Activated CD4-positive, alpha-beta T cell treated with anti-CD3 and anti-CD28 coated beads, Interleukin-2, amount 10 ng/mL, durations not matched to agents 24 days and 14 days (primary cell): ENCODE data around the gene SUPV3L1. TPM values are rescaled to one million over a fixed set of nuclear protein-coding genes. Genes with fewer than 3 reads are reported as not detected.

ENCODE experiments used
- DNase-seq: peaks from one replicate; pipeline ENCODE4 v3.0.0; 2022
- H3K27ac Mint-ChIP-seq: one replicate; pipeline ENCODE4 v1.8.0; 2022; ENCODE audit warnings: mild to moderate bottlenecking, mixed read lengths
- H3K27me3 Mint-ChIP-seq: one replicate; pipeline ENCODE4 v1.8.0; 2022; ENCODE audit warnings: mixed read lengths
- H3K36me3 Mint-ChIP-seq: one replicate; pipeline ENCODE4 v1.8.0; 2022; ENCODE audit warnings: low read depth, mild to moderate bottlenecking, mixed read lengths
- H3K4me1 Mint-ChIP-seq: one replicate; pipeline ENCODE4 v1.8.0; 2021; ENCODE audit warnings: mixed read lengths
- H3K4me3 Mint-ChIP-seq: one replicate; pipeline ENCODE4 v1.8.0; 2022; ENCODE audit warnings: mild to moderate bottlenecking, moderate library complexity, mixed read lengths
- H3K9me3 Mint-ChIP-seq: one replicate; pipeline ENCODE4 v1.8.0; 2021; ENCODE audit warnings: mixed read lengths
- intact Hi-C: fragments of 100-400 bp; cut with micrococcal nuclease; formaldehyde crosslinking; loops from one replicate; pipeline ENCODE4 v1.15.1; 2023
- total RNA-seq: library from RNA; stranded (reverse); gene quantifications from 2 replicates; pipeline ENCODE4 v1.2.3, GENCODE V29; 2022

SUPV3L1 gene
- total RNA-seq, 1 donor from 2014 or later, result 58.3 TPM

- H3K4me1 Mint-ChIP-seq, result peaks cover 56% of the 10 kb centered on the region
- no peaks in the 10 kb centered on the region for H3K9me3 Mint-ChIP-seq
- H3K36me3 Mint-ChIP-seq, result peaks cover 16% of the 10 kb centered on the region
- intact Hi-C loops, result loop anchor here (1.0 to 2.0 kb wide), 2 partner anchors 9 to 33 kb away; partner anchors contain the start of gene SUPV3L1
- H3K27me3 Mint-ChIP-seq, result no peaks in the 10 kb centered on the region
- peak overlapping the region; percentile 17 for H3K27ac Mint-ChIP-seq
- H3K4me3 Mint-ChIP-seq, result no peak overlapping the region
- no peak for DNase-seq
Observed at GRCh38 chr10:69213591-69214311, 33.7 kb downstream of the SUPV3L1 start.

- no peak for DNase-seq
- H3K36me3 Mint-ChIP-seq, result peaks cover 9% of the 10 kb centered on the region
- peaks cover 47% of the 10 kb centered on the region for H3K4me1 Mint-ChIP-seq
- peak overlapping the region; percentile 79 for H3K27ac Mint-ChIP-seq
- H3K27me3 Mint-ChIP-seq, result no peaks in the 10 kb centered on the region
- no peaks in the 10 kb centered on the region for H3K9me3 Mint-ChIP-seq
- intact Hi-C loops, result loop anchor here (1.0 to 2.0 kb wide), 3 partner anchors 8 to 34 kb away; partner anchors contain the start of gene SUPV3L1
- H3K4me3 Mint-ChIP-seq, result peak overlapping the region; percentile 36
Observed at GRCh38 chr10:69214666-69215131, 34.7 kb downstream of the SUPV3L1 start.

- Mint-ChIP-seq H3K27ac (peak overlapping the region; percentile 79), H3K27me3 (no peaks in the 10 kb centered on the region), H3K9me3 (no peaks in the 10 kb centered on the region), H3K4me3 (peak overlapping the region; percentile 57), H3K4me1 (peaks cover 39% of the 10 kb centered on the region), H3K36me3 (peaks cover 6% of the 10 kb centered on the region)
- intact Hi-C loops, result loop anchor here (1.0 to 2.0 kb wide), 2 partner anchors 11 to 35 kb away; partner anchors contain the start of gene SUPV3L1
- peak; percentile 78 for DNase-seq
Observed at GRCh38 chr10:69215405-69216171, 35.6 kb downstream of the SUPV3L1 start.

GRCh38 chr10:69216577-69217118 is 36.6 kb downstream of the SUPV3L1 start:
- Mint-ChIP-seq H3K4me1 (peaks cover 33% of the 10 kb centered on the region), H3K9me3 (no peaks in the 10 kb centered on the region), H3K4me3 (no peak overlapping the region), H3K36me3 (peaks cover 6% of the 10 kb centered on the region), H3K27me3 (no peaks in the 10 kb centered on the region), H3K27ac (no peak overlapping the region)
- DNase-seq, result no peak
- intact Hi-C loops, result no loop called here

- H3K9me3 Mint-ChIP-seq, result no peaks in the 10 kb centered on the region
- no peak overlapping the region for H3K27ac Mint-ChIP-seq
- intact Hi-C loops, result no loop called here
- DNase-seq, result no peak
- no peaks in the 10 kb centered on the region for H3K27me3 Mint-ChIP-seq
- no peak overlapping the region for H3K4me3 Mint-ChIP-seq
- peaks cover 6% of the 10 kb centered on the region for H3K36me3 Mint-ChIP-seq
- peaks cover 35% of the 10 kb centered on the region for H3K4me1 Mint-ChIP-seq
Observed at GRCh38 chr10:69217119-69217754, 37.2 kb downstream of the SUPV3L1 start.

- H3K4me1 Mint-ChIP-seq, result peaks cover 41% of the 10 kb centered on the region
- H3K27ac Mint-ChIP-seq, result no peak overlapping the region
- intact Hi-C loops, result no loop called here
- H3K36me3 Mint-ChIP-seq, result peaks cover 2% of the 10 kb centered on the region
- DNase-seq, result no peak
- no peak overlapping the region for H3K4me3 Mint-ChIP-seq
- no peaks in the 10 kb centered on the region for H3K9me3 Mint-ChIP-seq
- no peaks in the 10 kb centered on the region for H3K27me3 Mint-ChIP-seq
Observed at GRCh38 chr10:69218831-69219230, 38.8 kb downstream of the SUPV3L1 start.

- Mint-ChIP-seq H3K9me3 (no peaks in the 10 kb centered on the region), H3K36me3 (no peaks in the 10 kb centered on the region), H3K27ac (peak within 1 kb of the TSS; percentile 95), H3K4me1 (peaks cover 38% of the 10 kb centered on the region), H3K4me3 (no peak within 1 kb of the TSS), H3K27me3 (no peaks in the 10 kb centered on the region)
- intact Hi-C loops, result loop anchor here (5.0 kb wide), 1 partner anchor 173 kb away; no protein-coding TSS in a partner anchor
- DNase-seq, result no peak
Observed at GRCh38 chr10:69220041-69220451, 40.0 kb downstream of the SUPV3L1 start, which contains the start of gene HKDC1. Gene HKDC1 (plus strand): TSS chr10:69220332. CDS start chr10:69220436, 104 bp downstream.

- no peaks in the 10 kb centered on the region for H3K27me3 Mint-ChIP-seq
- H3K27ac Mint-ChIP-seq, result peak overlapping the region; percentile 39
- H3K4me3 Mint-ChIP-seq, result no peak overlapping the region
- intact Hi-C loops, result loop anchor here (5.0 kb wide), 1 partner anchor 173 kb away; no protein-coding TSS in a partner anchor
- no peak for DNase-seq
- no peaks in the 10 kb centered on the region for H3K36me3 Mint-ChIP-seq
- H3K4me1 Mint-ChIP-seq, result peaks cover 39% of the 10 kb centered on the region
- no peaks in the 10 kb centered on the region for H3K9me3 Mint-ChIP-seq
Observed at GRCh38 chr10:69220507-69220906, 40.5 kb downstream of the SUPV3L1 start.

GRCh38 chr10:69222157-69223027 is 42.4 kb downstream of the SUPV3L1 start:
- H3K27me3 Mint-ChIP-seq, result no peaks in the 10 kb centered on the region
- peak overlapping the region; percentile 95 for H3K27ac Mint-ChIP-seq

GRCh38 chr10:69223028-69223342 is 43.0 kb downstream of the SUPV3L1 start:
- Mint-ChIP-seq H3K9me3 (no peaks in the 10 kb centered on the region), H3K27ac (peak overlapping the region; percentile 95), H3K4me1 (peaks cover 47% of the 10 kb centered on the region), H3K4me3 (peak overlapping the region; percentile 82), H3K27me3 (no peaks in the 10 kb centered on the region), H3K36me3 (no peaks in the 10 kb centered on the region)
- intact Hi-C loops, result loop anchor here (2.0 to 5.0 kb wide), 3 partner anchors 96 to 266 kb away; partner anchors contain the start of gene DDX21
- no peak for DNase-seq

More at GRCh38 chr10:69222157-69223027, 42.4 kb downstream of the SUPV3L1 start:
- peak; percentile 94 for DNase-seq
- peak overlapping the region; percentile 82 for H3K4me3 Mint-ChIP-seq
- H3K36me3 Mint-ChIP-seq, result no peaks in the 10 kb centered on the region
- no peaks in the 10 kb centered on the region for H3K9me3 Mint-ChIP-seq
- intact Hi-C loops, result loop anchor here (1.0 to 5.0 kb wide), 11 partner anchors 8 to 266 kb away; partner anchors contain the start of genes DDX21, SUPV3L1 and VPS26A
- H3K4me1 Mint-ChIP-seq, result peaks cover 41% of the 10 kb centered on the region

- no peaks in the 10 kb centered on the region for H3K9me3 Mint-ChIP-seq
- H3K27ac Mint-ChIP-seq, result peak overlapping the region; percentile 80
- intact Hi-C loops, result loop anchor here (5.0 kb wide), 1 partner anchor 178 kb away; no protein-coding TSS in a partner anchor
- H3K4me1 Mint-ChIP-seq, result peaks cover 67% of the 10 kb centered on the region
- H3K4me3 Mint-ChIP-seq, result peak overlapping the region; percentile 59
- no peaks in the 10 kb centered on the region for H3K36me3 Mint-ChIP-seq
- DNase-seq, result peak; percentile 65
- no peaks in the 10 kb centered on the region for H3K27me3 Mint-ChIP-seq
Observed at GRCh38 chr10:69224862-69225657, 45.0 kb downstream of the SUPV3L1 start.

- H3K4me3 Mint-ChIP-seq, result no peak overlapping the region
- H3K4me1 Mint-ChIP-seq, result peaks cover 69% of the 10 kb centered on the region
Observed at GRCh38 chr10:69225681-69226080, 45.6 kb downstream of the SUPV3L1 start.

More at GRCh38 chr10:69225681-69226080, 45.6 kb downstream of the SUPV3L1 start:
- no peak for DNase-seq
- Mint-ChIP-seq H3K27ac (peak overlapping the region; percentile 48), H3K9me3 (no peaks in the 10 kb centered on the region), H3K27me3 (no peaks in the 10 kb centered on the region), H3K36me3 (no peaks in the 10 kb centered on the region)
- intact Hi-C loops, result no loop called here
